ENCODE data around the gene RAB8B. TPM values are rescaled to one million over a fixed set of nuclear protein-coding genes. Genes with fewer than 3 reads are reported as not detected.

Gene RAB8B
- total and polyA plus RNA-seq, 9 of the 15 experiments (the other 6 are each of a cell fraction or from before 2014, with no cell fraction given): 7.8 to 32.1 (median 24.2) TPM

DNA sequence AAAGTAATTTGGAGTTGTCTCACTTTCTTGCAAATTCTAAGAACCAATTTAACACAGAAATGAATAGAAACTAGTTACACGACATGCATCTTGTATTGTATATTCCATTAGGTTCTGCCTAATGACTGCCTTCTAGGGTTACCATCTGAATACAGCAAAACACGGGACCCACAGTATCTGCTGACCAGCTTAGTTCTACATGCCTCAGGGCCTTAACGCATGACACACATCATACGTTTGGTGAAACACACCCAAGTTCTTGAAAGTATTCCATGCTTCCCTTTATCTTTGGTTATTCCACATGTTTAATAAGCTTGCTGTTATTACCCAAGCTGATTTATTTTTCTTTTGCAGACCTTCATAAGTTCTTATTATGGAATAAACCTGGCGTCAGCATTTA lies 115.9 kb downstream of the RAB8B start:
- 74% methylated on average over 5 of the region's 5 CpGs for WGBS (ENCODE audit: insufficient coverage, low coverage, missing lambda C conversion rate)
- Histone ChIP-seq H3K4me1 (replicated peaks in 1 of 2; ENCODE audit: control insufficient read depth in 2 of 2, insufficient read depth in 2 of 2, low read length in 2 of 2) (peaks cover 0 to under 1% of the 10 kb centered on the region in 2 experiments; a peak in 3 of 5 replicates), H3K9ac (ENCODE audit: insufficient read depth in 1 of 2, low read depth in 2 of 2, low read length in 2 of 2) (no peak overlapping the region), H3K27ac (ENCODE audit: extremely low read depth, low read depth, low read length) (no peak overlapping the region), H2AFZ (ENCODE audit: low read depth, low read length) (no peak overlapping the region), H3K4me3 (no peak overlapping the region), H4K20me1 (replicated peaks; ENCODE audit: control insufficient read depth, insufficient read depth, low read length) (no peaks in the 10 kb centered on the region), H3K4me2 (ENCODE audit: insufficient read depth, low read length) (no peak overlapping the region), H3K36me3 (ENCODE audit: control insufficient read depth, insufficient read depth, low read length) (no peaks in the 10 kb centered on the region), H3K27me3 (ENCODE audit: control insufficient read depth in 2 of 2, insufficient read depth in 2 of 2, low read length in 2 of 2) (no peaks in the 10 kb centered on the region), H3K9me1 (ENCODE audit: control insufficient read depth, insufficient read depth, low read length) (no peaks in the 10 kb centered on the region), H3K9me3 (replicated peaks; ENCODE audit: control insufficient read depth, insufficient read depth, low read depth, low read length) (no peaks in the 10 kb centered on the region), H3K79me2 (ENCODE audit: control insufficient read depth, insufficient read depth, low read length) (no peaks in the 10 kb centered on the region)
- in situ Hi-C loops (cut with MboI) (no loop called here), intact Hi-C loops (cut with micrococcal nuclease) (no loop called here)
- ChIA-PET CTCF (ENCODE audit: low intra/inter-chr PET ratio) (no interaction called here), POLR2A (interaction anchor here (1.1 kb wide), 1 partner anchor 10 kb away, joined by 3 read pairs; no protein-coding TSS in a partner anchor)
- ATAC-seq: no peak
- TF ChIP-seq YY1 (IDR thresholded peaks at IDR 0.05; ENCODE audit: borderline replicate concordance in 1 of 3, control insufficient read depth in 1 of 3, extremely low read depth in 1 of 3, insufficient read depth in 3 of 3, insufficient read length in 1 of 3, insufficient replicate concordance in 2 of 3, low read depth in 1 of 3, low read length in 2 of 3) (no peak), BRD4 (IDR thresholded peaks at IDR 0.05) (no peak), FOXM1 (IDR thresholded peaks at IDR 0.05; ENCODE audit: low read depth) (no peak), FOXM1 (CRISPR knock-in tag; IDR thresholded peaks at IDR 0.05; ENCODE audit: low read depth) (no peak), ZNF24 (IDR thresholded peaks at IDR 0.05) (no peak)
- BruUV-seq (replicated peaks): no TSS peak
- no peak for DNase-seq (ENCODE audit: extremely low read depth in 1 of 4, low spot score in 3 of 4)
- no peak for FAIRE-seq

DNA sequence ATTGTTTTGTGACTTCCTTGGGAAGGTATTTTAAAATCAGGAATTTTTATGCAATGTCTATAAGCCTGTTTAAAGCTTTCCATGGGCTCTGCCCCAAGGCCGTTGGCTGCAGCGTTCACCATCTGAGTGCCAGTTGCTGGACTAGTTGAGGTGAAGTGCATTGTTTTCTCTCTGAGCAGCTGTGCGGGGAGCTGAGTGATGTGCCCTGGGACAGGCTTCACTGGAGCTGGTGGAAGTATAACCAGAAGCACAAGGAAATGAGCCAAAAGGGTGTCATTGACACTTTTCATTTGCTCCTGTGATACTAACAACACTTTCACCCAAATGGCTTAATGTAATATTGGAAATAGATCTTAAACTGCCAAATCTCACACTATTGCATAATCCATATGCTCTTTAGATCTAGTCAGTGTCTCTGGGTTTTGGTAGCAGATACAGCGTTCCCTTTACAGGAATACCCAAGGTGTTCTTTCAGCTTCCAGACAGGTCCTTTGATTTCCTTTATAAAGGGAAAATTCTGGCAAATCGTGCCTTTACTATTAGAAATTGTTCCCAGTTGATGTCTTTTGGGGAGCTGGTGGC lies 117.2 kb downstream of the RAB8B start:
- no peak for ATAC-seq
- POLR2A ChIA-PET: interaction anchor here (1.0 to 1.5 kb wide), 3 partner anchors 11 to 30 kb away, joined by 3 to 4 read pairs (median 3); partner anchors contain the start of gene APH1B

More for the DNA sequence above, 117.2 kb downstream of the RAB8B start:
- Histone ChIP-seq H3K4me1 (replicated peaks in 1 of 2; ENCODE audit: control insufficient read depth in 2 of 2, insufficient read depth in 2 of 2, low read length in 2 of 2) (no peaks in the 10 kb centered on the region; a peak in 1 of 5 replicates), H3K9me3 (replicated peaks; ENCODE audit: control insufficient read depth, insufficient read depth, low read depth, low read length) (no peaks in the 10 kb centered on the region), H3K36me3 (ENCODE audit: control insufficient read depth, insufficient read depth, low read length) (no peaks in the 10 kb centered on the region), H3K79me2 (ENCODE audit: control insufficient read depth, insufficient read depth, low read length) (no peaks in the 10 kb centered on the region), H3K4me3 (no peak overlapping the region), H4K20me1 (replicated peaks; ENCODE audit: control insufficient read depth, insufficient read depth, low read length) (no peaks in the 10 kb centered on the region), H3K27ac (ENCODE audit: extremely low read depth, low read depth, low read length) (no peak overlapping the region), H3K27me3 (ENCODE audit: control insufficient read depth in 2 of 2, insufficient read depth in 2 of 2, low read length in 2 of 2) (no peaks in the 10 kb centered on the region), H3K9me1 (ENCODE audit: control insufficient read depth, insufficient read depth, low read length) (no peaks in the 10 kb centered on the region), H2AFZ (ENCODE audit: low read depth, low read length) (no peak overlapping the region), H3K9ac (ENCODE audit: insufficient read depth in 1 of 2, low read depth in 2 of 2, low read length in 2 of 2) (no peak overlapping the region), H3K4me2 (ENCODE audit: insufficient read depth, low read length) (no peak overlapping the region)
- CTCF ChIA-PET (ENCODE audit: low intra/inter-chr PET ratio): no interaction called here
- in situ Hi-C loops (cut with MboI): no loop called here
- TF ChIP-seq PTBP1 (IDR thresholded peaks at IDR 0.05; ENCODE audit: low read depth, low read length) (no peak), ZNF696 (CRISPR knock-in tag; conservative IDR thresholded peaks at IDR 0.05) (no peak), CEBPG (CRISPR knock-in tag; IDR thresholded peaks at IDR 0.05) (no peak), CEBPG (tag; conservative IDR thresholded peaks at IDR 0.05 in 1 of 2, IDR thresholded peaks at IDR 0.05 in 1 of 2) (peak; percentile 36 to 73; a peak in 3 of 4 replicates), CEBPB (tag; IDR thresholded peaks at IDR 0.05) (peak; percentile 63)
- no peak for FAIRE-seq
- no peak for DNase-seq (ENCODE audit: extremely low read depth in 1 of 4, low spot score in 3 of 4)
- intact Hi-C loops (cut with micrococcal nuclease): no loop called here
- WGBS (ENCODE audit: insufficient coverage, low coverage, missing lambda C conversion rate): 74% methylated on average over 5 of the region's 5 CpGs
- no TSS peak for BruUV-seq (replicated peaks)
